Activated CD8-positive, alpha-beta memory T cell treated with anti-CD3 and anti-CD28 coated beads for 36 hours (primary cell): ENCODE data around the gene NDUFAB1. TPM values are rescaled to one million over a fixed set of nuclear protein-coding genes. Genes with fewer than 3 reads are reported as not detected.

Source experiments
- CTCF ChIA-PET: fragments of 350-600 bp; sonication (Branson Sonifier 250); formaldehyde crosslinking; loops from one replicate; lab custom pipeline; 2021; ENCODE audit warnings: antibody characterized with exemption; lab: Charles Lee
- POLR2A ChIA-PET: fragments of 350-600 bp; sonication (Branson Sonifier 250); formaldehyde crosslinking; loops from one replicate; lab custom pipeline; 2021; ENCODE audit warnings: antibody characterized with exemption; lab: Charles Lee
- total RNA-seq, 2 experiments: library from RNA; stranded (reverse); gene quantifications; one replicate each; pipeline ENCODE4 v1.2.3, GENCODE V29; 2021

Gene NDUFAB1
- total RNA-seq, 2 experiments from 2014 or later: 182 to 186 TPM

GRCh38 chr16:23562505-23562904, 33.6 kb downstream of the NDUFAB1 start:
- CTCF ChIA-PET: no interaction called here
- POLR2A ChIA-PET: no interaction called here

GRCh38 chr16:23561586-23561985, 34.5 kb downstream of the NDUFAB1 start:
- CTCF ChIA-PET: no interaction called here
- POLR2A ChIA-PET: interaction anchor here (0.6 to 0.9 kb wide), 2 partner anchors 11 to 29 kb away, joined by 3 to 7 read pairs; no protein-coding TSS in a partner anchor

DNA sequence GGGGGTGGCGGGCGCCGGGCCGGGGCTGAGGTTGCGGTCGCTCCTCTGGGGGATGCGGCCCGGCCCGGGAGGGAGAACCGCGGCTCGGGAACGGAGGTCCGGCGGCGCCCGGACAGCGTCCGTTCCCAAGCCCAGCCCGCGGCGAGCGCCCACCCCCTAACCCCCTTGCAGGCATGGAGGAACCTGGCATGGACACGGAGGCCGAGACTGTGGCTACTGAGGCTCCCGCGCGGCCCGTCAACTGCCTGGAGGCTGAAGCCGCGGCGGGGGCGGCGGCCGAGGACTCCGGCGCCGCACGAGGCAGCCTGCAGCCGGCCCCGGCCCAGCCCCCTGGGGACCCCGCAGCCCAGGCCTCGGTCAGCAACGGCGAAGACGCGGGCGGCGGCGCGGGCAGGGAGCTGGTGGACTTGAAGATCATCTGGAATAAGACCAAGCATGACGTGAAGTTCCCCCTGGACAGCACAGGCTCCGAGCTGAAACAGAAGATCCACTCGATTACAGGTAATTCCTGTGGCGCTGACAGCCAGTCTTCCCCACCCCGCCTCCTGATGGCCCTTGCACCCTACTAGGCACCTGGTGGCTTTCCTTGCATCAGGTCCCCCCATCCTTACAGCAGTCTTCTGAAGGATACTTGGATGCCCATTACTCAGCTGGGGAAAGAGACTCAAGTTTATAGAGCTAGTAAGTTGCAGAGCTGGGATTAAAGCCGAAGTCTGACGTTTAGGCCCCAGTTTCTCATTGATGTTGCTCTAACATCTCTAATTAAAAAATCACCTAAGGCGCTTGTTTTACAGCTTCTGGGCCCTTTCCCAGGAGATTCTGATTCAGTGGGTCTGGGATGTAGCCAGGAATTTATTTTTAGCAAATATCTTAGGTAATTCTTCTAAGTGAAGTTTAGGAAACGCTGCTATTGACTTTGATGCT, 38.1 kb downstream of the NDUFAB1 start:
- CTCF ChIA-PET: interaction anchor here (0.8 to 1.3 kb wide), 4 partner anchors 39 to 54 kb away, joined by 3 to 5 read pairs (median 4); no protein-coding TSS in a partner anchor
- POLR2A ChIA-PET: interaction anchor here (1.1 to 1.9 kb wide), 2 partner anchors 38 to 54 kb away, joined by 3 to 8 read pairs; partner anchors contain the start of gene NDUFAB1

DNA sequence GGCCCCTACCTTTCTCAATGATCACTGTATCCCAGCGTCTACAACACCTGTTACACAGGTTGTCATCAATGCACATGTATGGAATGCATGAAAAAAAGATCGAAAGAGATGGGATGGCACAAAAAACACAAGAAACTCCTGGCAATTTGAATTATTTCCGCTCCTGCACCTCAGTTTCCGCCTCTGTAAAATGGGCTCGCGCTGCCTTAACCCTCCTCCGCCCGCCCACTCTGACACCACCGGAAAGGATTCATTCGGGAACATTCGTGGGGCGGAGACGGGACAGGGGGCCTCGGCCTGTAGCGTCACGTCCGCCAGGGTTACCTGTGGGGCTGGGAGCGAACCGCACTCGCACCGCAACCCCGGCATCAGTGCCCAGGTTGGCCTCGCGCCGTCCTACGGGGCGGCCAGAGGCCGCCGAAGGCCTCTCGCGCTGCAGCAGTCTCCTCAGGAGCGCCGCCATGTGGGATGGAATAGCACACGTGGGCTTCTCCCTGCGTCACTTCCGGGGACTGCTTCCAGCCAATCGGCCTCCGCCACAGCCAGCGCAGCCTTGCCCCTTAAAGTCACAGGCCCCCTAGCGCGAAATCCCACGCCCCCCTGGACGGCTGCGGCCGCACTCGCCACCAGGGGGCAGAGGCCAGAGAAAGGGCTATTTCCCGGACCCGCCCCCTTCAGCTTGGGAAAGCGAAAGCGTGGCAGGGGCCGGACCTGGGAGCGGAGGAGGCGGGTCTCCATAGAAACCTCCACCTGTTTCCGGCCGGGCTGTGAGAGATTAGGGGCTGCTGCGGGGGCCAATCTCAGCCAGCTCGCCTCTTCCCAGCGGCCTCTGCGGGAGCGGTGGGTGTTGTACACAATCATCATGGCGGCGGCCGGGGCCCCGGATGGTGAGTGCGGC, 39.0 kb downstream of the NDUFAB1 start, which contains the start of the genes EARS2 and UBFD1:
Gene EARS2 (minus strand): TSS at position 470 of the 898 bp plus-strand sequence. CDS start 7 bp downstream, at position 463.
Gene UBFD1 (plus strand): TSS at position 847 of the 898 bp plus-strand sequence. CDS start 16 bp downstream, at position 863.
- CTCF ChIA-PET: interaction anchor here (0.8 to 1.3 kb wide), 4 partner anchors 40 to 53 kb away, joined by 3 to 5 read pairs (median 4); no protein-coding TSS in a partner anchor
- POLR2A ChIA-PET: interaction anchor here (0.5 to 1.9 kb wide), 3 partner anchors 39 to 164 kb away, joined by 3 to 8 read pairs (median 3); partner anchors contain the start of gene NDUFAB1

GRCh38 chr16:23554536-23554935, 41.6 kb downstream of the NDUFAB1 start:
- POLR2A ChIA-PET: no interaction called here
- CTCF ChIA-PET: interaction anchor here (1.2 to 1.6 kb wide), 2 partner anchors 42 to 119 kb away, joined by 3 to 5 read pairs; no protein-coding TSS in a partner anchor

DNA sequence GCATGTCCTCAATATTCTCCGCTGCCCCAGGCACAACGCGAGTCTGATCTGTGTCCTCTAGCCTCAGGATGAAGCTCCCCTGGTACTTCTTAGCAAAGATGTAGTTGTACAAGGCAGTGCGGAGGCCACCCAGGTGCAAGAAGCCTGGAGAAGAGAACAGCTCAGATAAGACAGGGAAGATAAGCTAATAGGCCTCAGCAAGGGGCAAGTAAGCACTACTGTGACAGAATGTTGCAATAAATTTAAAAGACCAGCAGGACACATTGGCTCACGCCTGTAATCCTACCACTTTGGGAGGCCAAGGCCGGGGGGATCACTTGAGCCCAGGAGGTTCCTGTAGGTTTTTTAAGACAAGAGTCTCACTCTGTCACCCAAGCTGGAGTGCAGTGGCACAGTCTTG, 44.0 kb downstream of the NDUFAB1 start:
- ChIA-PET CTCF (interaction anchor here (1.0 kb wide), 1 partner anchor 42 kb away, joined by 3 read pairs; the partner anchor contains the start of gene GGA2), POLR2A (no interaction called here)

- ChIA-PET CTCF (interaction anchor here (0.6 kb wide), 1 partner anchor 37 kb away, joined by 3 read pairs; no protein-coding TSS in a partner anchor), POLR2A (interaction anchor here (0.6 kb wide), 1 partner anchor 31 kb away, joined by 4 read pairs; no protein-coding TSS in a partner anchor)
Measured at GRCh38 chr16:23549938-23550337, 46.2 kb downstream of the NDUFAB1 start.

- POLR2A ChIA-PET: no interaction called here
Measured at GRCh38 chr16:23544436-23544835, 51.7 kb downstream of the NDUFAB1 start.

DNA sequence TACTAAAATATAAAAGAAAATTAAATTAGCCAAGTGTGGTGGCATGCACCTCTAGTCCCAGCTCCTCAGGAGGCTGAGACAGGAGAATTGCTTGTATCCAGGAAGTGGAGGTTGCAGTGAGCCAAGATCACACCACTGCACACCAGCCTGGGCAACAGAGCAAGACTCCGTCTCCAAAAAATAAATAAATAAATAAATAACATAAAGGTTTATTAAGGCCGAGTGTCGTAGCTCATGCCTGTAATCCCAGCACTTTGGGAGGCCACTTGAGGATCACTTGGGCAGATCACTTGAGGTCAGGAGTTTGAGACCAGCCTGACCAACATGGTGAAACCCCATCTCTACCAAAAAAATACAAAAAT, 55.3 kb downstream of the NDUFAB1 start:
- ChIA-PET CTCF (interaction anchor here (1.0 kb wide), 1 partner anchor 11 kb away, joined by 3 read pairs; no protein-coding TSS in a partner anchor), POLR2A (interaction anchor here (1.2 kb wide), 1 partner anchor 20 kb away, joined by 3 read pairs; no protein-coding TSS in a partner anchor)

More at GRCh38 chr16:23544436-23544835, 51.7 kb downstream of the NDUFAB1 start:
- CTCF ChIA-PET: no interaction called here

DNA sequence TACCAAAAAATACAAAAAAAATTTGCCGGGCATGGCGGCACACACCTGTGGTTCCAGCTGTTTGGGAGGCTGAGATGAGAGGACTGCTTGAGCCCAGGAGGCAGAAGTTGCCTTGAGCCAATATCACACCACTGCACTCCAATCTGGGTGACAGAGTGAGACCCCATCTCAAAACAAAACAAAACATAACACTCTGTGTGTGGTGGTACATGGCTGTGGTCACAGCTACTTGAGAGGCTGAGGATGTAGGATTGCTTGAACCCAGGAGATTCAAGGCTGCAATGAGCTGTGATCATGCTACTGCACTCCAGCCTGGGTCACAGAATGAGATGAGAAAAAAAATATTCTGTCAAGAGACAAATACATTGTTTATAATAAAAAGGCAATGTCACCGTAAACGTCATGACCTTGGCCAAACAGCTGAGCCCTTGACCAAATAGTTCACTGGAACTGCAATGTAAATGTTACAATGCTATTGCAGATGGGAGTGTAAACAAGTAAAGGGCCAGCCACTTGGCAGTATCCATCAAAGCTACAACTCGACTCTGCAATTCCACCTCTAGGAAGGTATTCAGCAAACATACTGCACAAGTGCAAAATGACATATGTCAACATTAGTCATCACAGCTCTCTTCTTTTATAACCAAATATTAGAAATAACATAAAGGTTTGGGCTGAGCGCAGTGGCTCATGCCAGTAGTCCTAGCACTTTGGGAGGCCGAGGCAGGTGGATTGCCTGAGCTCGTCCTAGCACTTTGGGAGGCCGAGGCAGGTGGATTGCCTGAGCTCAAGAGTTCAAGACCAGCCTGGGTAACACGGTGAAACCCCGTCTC, 55.9 kb downstream of the NDUFAB1 start:
- POLR2A ChIA-PET: interaction anchor here (1.2 kb wide), 1 partner anchor 19 kb away, joined by 3 read pairs; no protein-coding TSS in a partner anchor
- CTCF ChIA-PET: interaction anchor here (1.0 kb wide), 1 partner anchor 11 kb away, joined by 3 read pairs; no protein-coding TSS in a partner anchor

DNA sequence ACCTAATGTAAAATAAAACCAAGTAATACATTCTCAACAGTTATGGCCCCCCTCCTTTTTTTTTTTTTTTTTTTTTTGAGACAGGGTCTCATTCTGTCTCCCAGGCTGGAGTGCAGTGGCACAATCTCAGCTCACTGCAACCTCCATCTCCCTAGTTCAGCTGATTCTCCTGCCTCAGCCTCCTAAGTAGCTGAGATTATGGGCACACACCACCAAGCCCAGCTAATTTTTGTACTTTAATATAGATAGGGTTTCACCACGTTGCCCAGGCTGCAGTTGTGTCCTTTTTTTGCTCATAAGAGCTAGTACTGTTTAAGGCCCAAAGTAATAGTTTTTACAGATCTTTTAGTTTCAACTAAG, 57.2 kb downstream of the NDUFAB1 start:
- ChIA-PET CTCF (interaction anchor here (0.6 kb wide), 1 partner anchor 68 kb away, joined by 3 read pairs; no protein-coding TSS in a partner anchor), POLR2A (no interaction called here)

GRCh38 chr16:23537390-23537789, 58.7 kb downstream of the NDUFAB1 start:
- ChIA-PET CTCF (no interaction called here), POLR2A (no interaction called here)

GRCh38 chr16:23535901-23536300, 60.2 kb downstream of the NDUFAB1 start:
- CTCF ChIA-PET: no interaction called here

GRCh38 chr16:23534868-23535860, 61.0 kb downstream of the NDUFAB1 start:
- POLR2A ChIA-PET: no interaction called here
- CTCF ChIA-PET: no interaction called here

More at GRCh38 chr16:23535901-23536300, 60.2 kb downstream of the NDUFAB1 start:
- POLR2A ChIA-PET: no interaction called here

DNA sequence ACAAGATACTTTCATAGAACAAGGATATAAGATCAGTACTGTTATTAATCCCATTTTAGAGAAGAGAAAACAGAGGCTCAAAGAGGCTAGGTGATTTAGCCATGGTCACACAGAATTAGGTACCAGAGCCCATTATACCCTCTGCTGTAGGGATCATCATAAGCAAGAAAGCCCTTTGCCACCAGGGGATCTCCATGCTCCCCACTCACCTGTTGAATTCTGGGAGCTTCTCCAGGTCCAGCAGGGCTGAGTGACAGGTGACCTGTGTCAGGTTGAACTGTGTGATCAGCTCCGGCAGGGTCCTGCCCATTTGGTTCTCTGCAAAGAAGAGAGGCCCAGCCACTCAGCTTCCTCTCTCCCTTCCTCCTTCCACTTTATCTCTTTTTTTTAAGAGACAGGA, 63.7 kb downstream of the NDUFAB1 start:
- ChIA-PET CTCF (no interaction called here), POLR2A (no interaction called here)
